Measurements from ENCODE around the gene SLCO1C1.

The SLCO1C1 gene

GRCh38 chr12:20800160-20800559, 105.0 kb downstream of the SLCO1C1 start:
- no peak for DNase-seq (ENCODE audit: low read depth)

DNA sequence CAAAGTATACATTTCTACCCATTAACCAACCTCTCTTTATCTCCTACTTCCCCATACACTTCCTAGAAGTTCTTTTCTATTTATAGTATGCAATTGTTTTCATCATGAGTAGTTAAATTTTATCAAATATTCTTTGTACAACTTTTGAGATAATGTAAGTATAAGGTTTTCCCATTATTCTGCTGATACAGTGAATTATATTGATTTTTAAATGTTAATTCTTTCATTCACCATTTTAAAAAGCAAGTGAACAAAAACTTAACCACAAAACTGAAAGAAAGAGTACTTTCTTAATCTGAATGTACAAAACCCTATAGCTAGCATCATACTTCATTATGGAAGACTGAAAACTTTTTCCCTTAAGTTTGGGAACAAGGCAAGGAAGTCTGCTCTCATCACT, 105.9 kb downstream of the SLCO1C1 start:
- no peak for DNase-seq (ENCODE audit: low read depth)
